Effector CD8-positive, alpha-beta T cell (primary cell): Measurements from ENCODE around the gene CACNA1C.

Experiments
- DNase-seq: peaks from one replicate; lab custom pipeline; 2025; lab: John Stamatoyannopoulos, UW

The CACNA1C gene

GRCh38 chr12:2414810-2415567, 362.2 kb downstream of the CACNA1C start:
- no peak for DNase-seq

DNA sequence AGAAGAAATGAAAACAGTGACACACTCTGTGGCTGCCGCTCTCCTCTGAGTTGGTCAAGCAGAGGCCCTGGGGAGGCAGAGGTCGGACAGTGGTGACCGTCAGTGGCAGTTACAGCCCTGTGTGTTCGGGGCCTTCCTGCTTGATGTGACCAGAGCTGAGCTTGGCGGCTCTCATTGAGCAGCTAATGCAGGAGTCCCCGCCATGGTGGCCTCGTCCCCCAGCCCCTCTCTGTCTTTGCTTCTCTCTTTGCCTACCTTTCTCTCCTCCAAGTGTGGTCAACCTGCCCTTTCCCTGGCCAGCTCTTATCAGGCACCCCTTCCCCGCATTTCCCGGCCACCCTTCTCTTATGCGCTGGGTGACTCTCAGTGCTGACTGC, 362.8 kb downstream of the CACNA1C start:
- DNase-seq = no peak

DNA sequence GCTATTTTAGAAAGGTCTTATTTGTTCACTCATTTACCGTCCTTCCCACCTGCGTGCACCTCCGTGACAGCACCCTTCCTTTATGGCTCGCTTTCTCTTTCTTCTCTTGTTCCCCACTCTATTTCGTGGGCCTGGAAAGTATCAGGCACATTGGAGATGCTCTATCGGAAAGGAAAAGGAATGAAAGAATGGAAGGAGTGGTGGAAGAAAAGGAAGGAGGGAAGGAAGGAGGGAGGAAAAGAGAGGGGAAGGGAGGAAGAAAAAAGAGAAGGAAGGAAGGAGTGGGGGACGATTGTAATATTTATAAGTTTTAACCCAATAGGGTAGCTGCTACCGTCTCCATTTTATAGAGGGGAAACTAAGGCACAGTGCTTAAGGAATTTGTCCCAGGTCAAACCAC, 363.4 kb downstream of the CACNA1C start:
- no peak for DNase-seq

GRCh38 chr12:2417481-2418160, 364.8 kb downstream of the CACNA1C start:
- no peak for DNase-seq

GRCh38 chr12:2418579-2418978, 365.8 kb downstream of the CACNA1C start:
- no peak for DNase-seq

- DNase-seq = no peak
Observed at GRCh38 chr12:2422591-2422990, 369.8 kb downstream of the CACNA1C start.

DNA sequence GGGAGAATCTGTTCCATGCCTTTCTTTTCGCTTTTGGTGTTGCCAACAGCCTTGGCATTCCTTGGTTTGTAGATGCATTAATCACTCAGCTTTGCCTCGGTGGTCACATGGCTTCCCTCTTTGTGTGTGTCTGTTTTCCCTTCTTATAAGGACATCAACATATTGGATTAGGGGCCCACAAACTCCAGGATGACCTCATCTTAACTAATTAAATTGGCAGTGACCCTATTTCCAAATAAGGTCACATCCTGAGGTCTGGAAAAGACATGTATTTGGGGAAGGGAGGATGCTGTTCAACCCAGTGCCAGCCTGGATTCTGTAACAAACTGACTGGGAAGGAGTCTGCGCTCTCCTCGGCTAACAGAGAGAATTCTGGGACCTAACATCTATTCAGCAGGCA, 376.2 kb downstream of the CACNA1C start:
- DNase-seq = no peak

GRCh38 chr12:2431810-2432209, 379.0 kb downstream of the CACNA1C start:
- DNase-seq = no peak

DNA sequence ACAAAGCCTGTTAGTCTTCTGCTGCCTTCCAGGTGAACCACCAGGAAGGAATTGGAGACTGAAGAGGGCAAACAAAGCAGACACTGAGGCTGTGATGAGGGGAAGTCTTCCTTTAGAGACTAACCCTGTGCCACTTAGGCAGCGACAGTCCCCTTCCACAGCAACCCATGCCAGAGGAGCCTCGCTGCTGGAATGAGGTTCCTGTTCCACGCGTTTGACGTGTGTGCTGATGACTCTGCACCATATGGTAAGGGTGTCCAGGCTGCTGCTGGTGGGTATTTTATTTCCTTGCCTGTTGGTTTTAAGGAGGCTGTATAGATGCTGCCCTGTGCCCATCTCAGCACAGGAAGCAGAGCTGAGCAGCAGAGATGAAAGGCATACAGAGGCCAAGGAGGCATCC, 380.1 kb downstream of the CACNA1C start:
- no peak for DNase-seq

DNA sequence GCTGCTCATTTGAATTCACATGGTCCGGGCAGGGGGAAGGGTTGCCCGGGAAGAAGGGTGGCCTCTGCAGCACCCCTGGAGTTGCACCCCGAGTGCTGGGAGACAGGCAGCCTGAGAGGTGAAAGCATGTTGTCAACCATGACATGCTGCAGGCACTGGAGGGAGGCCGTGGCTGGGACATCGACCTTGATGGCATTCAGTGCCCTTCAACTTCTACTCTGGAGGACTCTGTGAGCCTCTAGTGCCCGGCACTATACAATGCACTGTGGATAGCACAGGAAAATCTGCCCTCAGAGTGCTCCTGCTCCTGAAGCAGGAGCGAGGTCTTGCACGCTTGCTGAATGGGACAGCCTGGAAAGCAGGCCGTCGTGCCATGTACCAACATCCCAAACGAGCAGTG, 382.7 kb downstream of the CACNA1C start:
- no peak for DNase-seq

DNA sequence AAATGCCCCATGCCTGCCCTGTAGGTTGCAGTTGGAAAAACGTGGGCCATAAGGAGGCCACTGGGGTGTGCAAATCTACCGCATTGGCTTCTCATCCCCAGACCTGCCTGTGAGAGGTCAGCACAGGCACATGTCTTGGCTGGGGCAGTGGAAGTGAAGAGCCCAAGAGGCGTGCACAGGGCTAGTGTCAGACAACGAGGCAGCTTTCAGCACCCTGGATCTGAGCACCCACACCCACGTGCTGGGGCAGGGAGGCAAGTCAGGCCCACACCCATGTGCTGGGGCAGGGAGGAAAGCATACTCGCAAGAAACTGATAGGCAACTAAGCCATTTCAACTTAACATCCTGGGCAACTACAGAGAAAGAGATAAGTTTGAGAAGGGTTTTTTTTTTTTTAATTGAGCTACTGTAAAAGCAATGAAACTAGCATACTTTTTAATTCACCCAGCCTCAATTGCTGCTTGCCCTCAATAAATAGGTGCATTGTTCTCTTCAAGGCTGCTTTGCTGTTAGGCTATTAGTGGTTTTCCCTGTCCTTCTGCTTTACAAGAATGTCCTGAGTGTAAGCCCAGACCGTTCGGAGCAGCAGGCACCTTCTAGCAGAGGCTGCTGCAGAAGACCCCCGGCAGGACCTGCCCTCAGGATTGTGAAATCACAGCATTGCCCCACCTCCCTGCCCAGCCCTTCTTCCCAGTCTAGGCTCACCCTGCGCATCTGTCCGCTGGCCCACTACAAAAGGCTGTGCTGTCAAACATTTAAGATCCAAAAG, 386.7 kb downstream of the CACNA1C start:
- no peak for DNase-seq

- no peak for DNase-seq
Observed at GRCh38 chr12:2443776-2444175, 391.0 kb downstream of the CACNA1C start.

DNA sequence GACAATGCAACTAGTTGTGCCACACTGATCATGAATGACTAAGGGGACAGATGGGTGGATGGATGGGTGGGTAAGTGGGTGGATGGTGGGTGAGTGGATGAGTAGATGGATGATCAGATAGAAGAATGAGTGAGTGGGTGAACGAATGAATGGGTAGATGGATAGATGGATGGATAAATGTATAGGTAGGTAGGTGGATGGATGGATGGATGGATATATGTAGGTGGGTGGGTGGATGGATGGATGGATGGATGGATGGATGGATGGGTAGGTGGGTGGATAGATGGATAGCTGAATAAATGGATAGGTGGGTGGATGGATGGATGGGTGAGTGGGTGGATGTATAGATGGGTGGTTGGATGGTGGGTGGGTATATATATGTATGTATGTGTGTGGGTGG, 393.2 kb downstream of the CACNA1C start:
- DNase-seq = no peak

DNA sequence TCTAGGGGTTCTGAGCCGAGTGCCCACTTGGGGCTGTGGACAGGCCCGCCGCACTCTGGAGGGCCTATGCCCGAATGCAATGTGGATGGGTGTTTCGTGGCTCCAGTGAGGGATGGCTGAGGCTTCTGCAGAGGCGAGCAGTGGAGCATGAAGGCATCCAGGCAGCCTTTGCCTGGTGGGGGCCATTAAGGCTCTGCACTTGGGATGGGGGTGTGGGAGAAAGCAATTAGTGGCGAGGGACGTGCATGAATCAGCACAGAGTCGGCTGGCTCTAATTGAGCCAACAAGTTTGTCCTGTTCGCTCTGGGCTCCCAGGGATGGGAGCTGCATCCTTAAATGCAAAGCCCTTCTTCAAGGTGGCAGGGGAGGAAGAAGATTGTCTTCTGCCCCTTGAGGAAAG, 395.1 kb downstream of the CACNA1C start:
- no peak for DNase-seq

GRCh38 chr12:2449586-2449985, 396.8 kb downstream of the CACNA1C start:
- no peak for DNase-seq

GRCh38 chr12:2450553-2450952, 397.8 kb downstream of the CACNA1C start:
- no peak for DNase-seq

GRCh38 chr12:2451025-2451424, 398.2 kb downstream of the CACNA1C start:
- DNase-seq = no peak

DNA sequence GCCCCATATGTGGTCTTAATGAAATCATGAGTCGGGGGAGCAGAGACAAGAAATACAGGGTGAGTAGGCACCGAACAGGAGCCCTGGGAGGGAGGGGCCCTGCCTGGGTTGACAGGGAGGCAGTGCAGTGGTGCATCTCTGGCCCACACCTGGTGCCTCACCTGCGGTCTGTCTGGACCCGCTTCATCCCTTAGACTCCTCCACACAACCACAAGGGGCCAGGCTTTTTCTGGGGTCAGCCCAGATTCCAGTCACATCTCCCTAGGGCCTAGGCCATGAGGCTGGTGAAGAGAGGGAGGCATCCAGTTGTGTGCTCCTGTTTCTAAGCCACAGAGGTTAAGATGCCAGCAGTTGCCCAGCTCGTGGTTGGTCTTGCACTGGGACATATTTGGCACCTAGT, 398.7 kb downstream of the CACNA1C start:
- no peak for DNase-seq

DNA sequence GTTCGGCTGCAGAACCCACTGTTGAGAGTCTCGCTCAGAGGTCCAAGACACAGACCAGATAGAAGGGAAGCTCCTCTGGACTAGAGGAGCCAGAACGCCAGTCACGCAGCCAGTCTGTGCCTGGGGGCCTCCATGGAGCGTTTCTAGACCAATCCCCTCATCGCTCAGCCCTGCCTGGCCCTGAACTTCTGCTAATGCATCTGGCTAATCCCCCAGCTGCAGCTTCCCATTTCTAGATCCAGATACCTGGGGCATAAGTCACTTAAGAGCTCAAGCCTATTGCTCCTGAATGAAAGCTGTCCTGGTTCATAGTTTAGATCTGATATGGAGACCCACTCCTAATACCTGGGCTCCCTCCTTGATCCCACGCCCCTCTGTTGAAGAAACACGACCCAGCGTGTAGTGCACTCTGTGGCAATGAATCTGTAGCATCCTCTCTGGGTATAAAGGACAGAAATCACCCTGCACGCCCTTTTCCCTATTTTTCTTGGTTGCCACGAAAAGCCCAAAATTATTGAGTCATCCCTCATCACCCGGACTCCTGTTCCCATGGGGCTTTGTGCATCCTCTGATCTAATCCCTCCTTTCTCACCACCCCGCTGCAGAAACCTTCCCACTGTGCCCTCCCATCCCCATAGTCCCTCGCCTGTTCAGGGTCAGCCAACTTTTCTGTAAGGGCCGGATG, 400.4 kb downstream of the CACNA1C start:
- DNase-seq = no peak

- no peak for DNase-seq
Observed at GRCh38 chr12:2453761-2454090, 400.9 kb downstream of the CACNA1C start.

DNA sequence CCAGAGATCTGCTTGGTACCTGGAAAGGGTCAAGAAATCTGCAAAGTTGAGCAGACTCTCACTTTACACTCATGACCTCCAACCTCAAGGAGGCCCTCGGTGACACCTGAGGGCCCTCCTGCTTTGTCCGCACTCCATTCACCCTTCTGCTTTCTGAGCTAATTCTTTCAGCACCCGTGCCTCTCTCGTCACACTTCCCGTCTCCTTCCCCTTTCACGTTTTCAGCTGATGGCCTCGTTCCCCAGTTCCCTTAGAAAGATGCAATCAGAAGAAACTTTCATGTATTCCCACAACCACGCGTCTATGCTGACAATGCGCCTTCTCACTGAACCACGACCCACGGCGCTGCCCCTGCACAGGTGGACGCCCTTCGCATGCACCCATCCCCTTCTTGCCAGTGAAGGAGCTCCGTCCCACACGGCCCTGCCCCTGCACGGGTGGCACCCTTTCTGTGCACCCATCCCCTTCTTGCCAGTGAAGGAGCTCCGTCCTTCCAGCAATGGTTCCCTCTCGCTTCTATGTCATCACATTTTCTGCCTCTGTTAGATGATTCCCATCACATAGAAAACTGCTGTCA, 401.9 kb downstream of the CACNA1C start:
- no peak for DNase-seq

DNA sequence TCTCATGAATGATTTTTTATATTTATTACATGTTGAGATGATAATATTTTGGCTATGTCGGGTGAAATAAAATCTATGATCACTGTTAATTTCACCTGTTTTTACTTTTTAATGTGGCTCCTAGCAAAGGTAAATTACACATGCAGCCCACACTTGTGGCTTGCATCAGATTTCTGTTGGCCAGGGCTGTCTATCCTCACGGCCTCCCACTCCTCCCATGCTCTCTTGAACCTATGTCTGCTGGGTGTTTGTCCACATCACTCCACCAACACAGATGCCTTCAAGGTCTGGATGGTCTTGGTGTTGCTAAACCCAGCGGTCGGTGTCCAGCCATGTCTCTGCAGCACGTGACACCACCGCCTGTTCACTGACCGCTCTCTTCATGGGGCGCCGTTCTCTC, 402.6 kb downstream of the CACNA1C start:
- no peak for DNase-seq
